GM12875 (cell line): ENCODE results near the gene SMTN.

ENCODE experiments used
- H3K4me3 ChIP-seq: one replicate; pipeline ENCODE4 v1.5.1; 2011; ENCODE audit warnings: low read depth, low read length, control low read depth
- TF ChIP-seq, protein P1 (sequence below): IDR thresholded peaks from 2 replicates; pipeline ENCODE4 v1.5.1; 2011; ENCODE audit warnings: low read depth, mild to moderate bottlenecking, control low read depth, inconsistent platforms, low read length, moderate library complexity, borderline replicate concordance; ENCODE audit not compliant: insufficient read depth

Gene SMTN

DNA sequence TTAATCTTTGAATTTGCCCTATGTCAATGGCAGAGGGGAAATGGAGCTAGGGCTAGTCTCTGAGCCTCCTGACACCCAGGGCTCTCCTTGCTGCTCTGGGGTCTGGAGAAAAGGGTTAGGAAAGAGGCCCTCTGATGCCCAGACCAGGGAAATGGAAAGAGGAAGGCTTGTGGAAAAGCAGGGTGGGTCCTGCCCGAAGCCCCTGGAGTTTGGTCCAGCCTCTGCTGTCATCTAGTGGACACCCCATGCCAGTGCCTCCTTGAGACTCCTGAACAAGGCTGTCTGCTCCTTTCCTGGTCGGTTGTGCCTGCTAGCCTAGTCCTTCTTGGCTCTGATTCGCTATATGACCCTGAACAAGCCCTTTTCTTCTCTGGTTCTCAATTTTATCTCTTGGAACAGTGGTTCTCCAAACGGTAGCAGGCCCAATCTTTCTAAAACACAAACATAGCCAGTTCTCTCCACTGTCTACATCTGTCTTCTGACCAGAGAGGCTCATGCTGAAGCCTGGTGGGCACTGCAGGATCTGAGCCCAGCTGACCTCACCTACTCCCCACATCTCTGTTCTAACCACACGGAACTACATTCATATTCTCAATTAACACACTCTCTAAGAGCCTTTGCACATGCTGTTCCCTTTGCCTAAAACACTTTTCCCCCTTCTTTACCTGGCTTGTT is 68.0 kb downstream of the SMTN start:
- no peak overlapping the region for H3K4me3 ChIP-seq
- TF ChIP-seq, protein P1, sequence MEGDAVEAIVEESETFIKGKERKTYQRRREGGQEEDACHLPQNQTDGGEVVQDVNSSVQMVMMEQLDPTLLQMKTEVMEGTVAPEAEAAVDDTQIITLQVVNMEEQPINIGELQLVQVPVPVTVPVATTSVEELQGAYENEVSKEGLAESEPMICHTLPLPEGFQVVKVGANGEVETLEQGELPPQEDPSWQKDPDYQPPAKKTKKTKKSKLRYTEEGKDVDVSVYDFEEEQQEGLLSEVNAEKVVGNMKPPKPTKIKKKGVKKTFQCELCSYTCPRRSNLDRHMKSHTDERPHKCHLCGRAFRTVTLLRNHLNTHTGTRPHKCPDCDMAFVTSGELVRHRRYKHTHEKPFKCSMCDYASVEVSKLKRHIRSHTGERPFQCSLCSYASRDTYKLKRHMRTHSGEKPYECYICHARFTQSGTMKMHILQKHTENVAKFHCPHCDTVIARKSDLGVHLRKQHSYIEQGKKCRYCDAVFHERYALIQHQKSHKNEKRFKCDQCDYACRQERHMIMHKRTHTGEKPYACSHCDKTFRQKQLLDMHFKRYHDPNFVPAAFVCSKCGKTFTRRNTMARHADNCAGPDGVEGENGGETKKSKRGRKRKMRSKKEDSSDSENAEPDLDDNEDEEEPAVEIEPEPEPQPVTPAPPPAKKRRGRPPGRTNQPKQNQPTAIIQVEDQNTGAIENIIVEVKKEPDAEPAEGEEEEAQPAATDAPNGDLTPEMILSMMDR, result peak; percentile 87

DNA sequence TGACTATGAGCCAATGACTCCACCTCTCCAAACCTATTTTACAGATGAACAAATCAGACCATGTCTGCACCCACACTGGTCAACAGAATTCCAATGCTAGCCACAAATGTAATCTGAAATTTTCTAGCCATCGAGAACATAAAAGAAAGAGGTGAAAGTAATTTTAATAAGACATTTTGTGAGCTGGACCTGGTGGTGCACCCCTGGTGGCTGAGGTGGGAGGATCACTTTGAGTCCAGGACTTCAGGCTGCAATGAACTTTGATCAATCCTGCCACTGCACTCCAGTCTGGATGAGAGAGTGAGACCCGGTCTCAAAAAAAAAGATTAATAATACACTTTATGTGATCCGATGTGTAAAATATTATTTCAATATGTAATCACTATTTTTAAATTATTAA is 69.5 kb downstream of the SMTN start:
- H3K4me3 ChIP-seq, result no peak overlapping the region
- TF ChIP-seq, protein P1, result peak; percentile 27; the same call in 1 of the 2 replicates

DNA sequence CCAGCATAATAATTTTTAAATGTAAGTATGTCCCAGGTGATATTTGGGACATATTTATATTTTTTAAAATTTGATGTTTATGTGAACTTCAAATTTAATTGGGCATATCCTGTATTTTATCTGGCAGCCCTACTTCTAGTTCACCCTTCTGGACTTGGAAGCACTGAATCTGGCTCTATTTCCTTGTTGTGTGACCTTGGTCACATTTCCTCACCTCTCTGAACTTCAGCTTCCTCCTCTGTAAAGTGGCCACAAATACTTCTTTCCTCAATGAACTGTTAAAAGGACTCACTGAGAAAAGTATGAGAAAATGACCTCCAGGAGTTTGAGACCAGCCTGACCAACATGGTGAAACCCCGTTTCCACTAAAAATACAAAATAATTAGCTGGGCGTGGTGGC is 70.8 kb downstream of the SMTN start:
- no peak overlapping the region for H3K4me3 ChIP-seq
- TF ChIP-seq, protein P1, result no peak

DNA sequence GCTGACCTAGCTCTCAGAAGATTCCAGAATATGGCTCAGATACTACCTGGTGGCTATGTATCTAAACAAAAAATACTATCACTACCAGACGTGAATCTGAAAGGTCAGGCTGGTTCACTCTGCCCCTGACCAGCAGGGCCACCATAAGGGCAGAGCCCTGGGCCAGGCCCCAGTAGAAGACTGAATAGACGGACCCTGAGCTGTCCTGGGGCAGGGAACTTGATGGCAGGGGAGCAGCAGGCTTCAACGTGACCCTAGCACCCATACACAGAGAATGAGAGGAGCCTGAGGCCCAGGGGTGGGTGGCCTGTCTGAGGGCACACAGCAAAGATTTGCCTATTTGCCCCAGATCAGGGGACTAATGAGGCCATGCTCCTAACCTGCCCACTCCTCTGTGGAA is 72.2 kb downstream of the SMTN start:
- H3K4me3 ChIP-seq, result no peak overlapping the region
- TF ChIP-seq, protein P1, result no peak
